SK-N-SH treated with all-trans-retinoic acid at 6 μM for 48 hours (cell line): ENCODE measurements around the gene DOHH.

Experiments
- ATAC-seq: fragments of 200-7000 bp; cut with Tn5 transposase; 3 replicates; pipeline ENCODE4 v1.9.1; 2020; ENCODE audit warnings: mild to moderate bottlenecking, moderate library complexity
- ARNTL ChIP-seq: fragments of 450-650 bp; formaldehyde crosslinking; IDR thresholded peaks from 2 replicates; pipeline ENCODE4 v1.5.0; 2020; ENCODE audit warnings: low read depth, mild to moderate bottlenecking, moderate library complexity, borderline replicate concordance
- BACH2 ChIP-seq: fragments of 250-450 bp; sonication (Bioruptor Pico); IDR thresholded peaks from 2 replicates; pipeline ENCODE4 v1.9.0; 2021; ENCODE audit warnings: mild to moderate bottlenecking, borderline replicate concordance
- CREB5 ChIP-seq: fragments of 250-450 bp; sonication (Bioruptor Pico); IDR thresholded peaks from 2 replicates; pipeline ENCODE4 v1.5.1; 2020; ENCODE audit warnings: low read depth, mild to moderate bottlenecking, moderate library complexity
- ESRRG ChIP-seq: fragments of 250-450 bp; sonication (Bioruptor Pico); IDR thresholded peaks from 2 replicates; pipeline ENCODE4 v1.6.1; 2021; ENCODE audit warnings: mild to moderate bottlenecking
- GLIS3 ChIP-seq: fragments of 250-450 bp; sonication (Bioruptor Pico); IDR thresholded peaks from 2 replicates; pipeline ENCODE4 v1.5.0; 2020; ENCODE audit warnings: mild to moderate bottlenecking, moderate library complexity
- PATZ1 ChIP-seq: fragments of 250-450 bp; sonication (Bioruptor Pico); IDR thresholded peaks from 2 replicates; pipeline ENCODE4 v1.8.0; 2020; ENCODE audit warnings: mild to moderate bottlenecking, moderate library complexity, borderline replicate concordance
- PPARA ChIP-seq: fragments of 250-450 bp; sonication (Bioruptor Pico); IDR thresholded peaks from 2 replicates; pipeline ENCODE4 v1.5.0; 2020; ENCODE audit warnings: mild to moderate bottlenecking, borderline replicate concordance
- RARB ChIP-seq: fragments of 250-450 bp; sonication (Bioruptor Pico); IDR thresholded peaks from 2 replicates; pipeline ENCODE4 v1.8.0; 2021; ENCODE audit warnings: mild to moderate bottlenecking, moderate library complexity
- SNAI2 ChIP-seq: fragments of 250-450 bp; sonication (Bioruptor Pico); IDR thresholded peaks from 2 replicates; pipeline ENCODE4 v1.5.0; 2020; ENCODE audit warnings: mild to moderate bottlenecking, moderate library complexity
- TSHZ2 ChIP-seq: fragments of 250-450 bp; sonication (Bioruptor Pico); IDR thresholded peaks from 2 replicates; pipeline ENCODE4 v1.5.0; 2020; ENCODE audit warnings: mild to moderate bottlenecking, moderate library complexity
- ZFP3 ChIP-seq: fragments of 250-450 bp; sonication (Bioruptor Pico); IDR thresholded peaks from 2 replicates; pipeline ENCODE4 v1.5.0; 2020; ENCODE audit warnings: mild to moderate bottlenecking, moderate library complexity
- ZFP30 ChIP-seq: fragments of 450-650 bp; formaldehyde crosslinking; IDR thresholded peaks from 2 replicates; pipeline ENCODE4 v1.5.0; 2022; ENCODE audit warnings: mild to moderate bottlenecking, moderate library complexity
- ZNF70 ChIP-seq: fragments of 450-650 bp; formaldehyde crosslinking; IDR thresholded peaks from 2 replicates; pipeline ENCODE4 v1.5.0; 2020; ENCODE audit warnings: mild to moderate bottlenecking, moderate library complexity
- ZNF8 ChIP-seq: fragments of 450-650 bp; formaldehyde crosslinking; IDR thresholded peaks from 2 replicates; pipeline ENCODE4 v1.5.0; 2020; ENCODE audit warnings: mild to moderate bottlenecking, moderate library complexity

DOHH gene

GRCh38 chr19:3459089-3459881, 41.2 kb downstream of the DOHH start:
- peak; percentile 88 for ATAC-seq
- TF ChIP-seq CREB5 (no peak), PATZ1 (CRISPR knock-in tag) (peak; percentile 74; the same call in 1 of the 2 replicates), ZFP30 (no peak), GLIS3 (CRISPR knock-in tag) (0 out of 2 replicates have a peak, but pooled peaks have one; percentile 36), ZNF70 (CRISPR knock-in tag) (0 out of 2 replicates have a peak, but pooled peaks have one; percentile 2), BACH2 (CRISPR knock-in tag) (0 out of 2 replicates have a peak, but pooled peaks have one; percentile 61)

GRCh38 chr19:3458229-3459088, 42.0 kb downstream of the DOHH start:
- ATAC-seq = no peak
- TF ChIP-seq TSHZ2 (CRISPR knock-in tag) = no peak
- TF ChIP-seq ZFP3 = peak; percentile 10; the same call in 1 of the 2 replicates

GRCh38 chr19:3457528-3458228, 42.8 kb downstream of the DOHH start:
- ATAC-seq = no peak
- TF ChIP-seq PPARA (CRISPR knock-in tag) (no peak), ZFP30 (no peak)

GRCh38 chr19:3456925-3457527, 43.4 kb downstream of the DOHH start:
- ATAC-seq = no peak
- TF ChIP-seq ARNTL (CRISPR knock-in tag) = no peak
- TF ChIP-seq SNAI2 (CRISPR knock-in tag) = no peak
- no peak for TF ChIP-seq RARB
- no peak for TF ChIP-seq BACH2 (CRISPR knock-in tag)
- no peak for TF ChIP-seq TSHZ2 (CRISPR knock-in tag)
- no peak for TF ChIP-seq ESRRG
- no peak for TF ChIP-seq ZNF8
- no peak for TF ChIP-seq CREB5
- no peak for TF ChIP-seq ZFP30
- TF ChIP-seq, all 23 proteins: peak for 0
